SK-N-SH (cell line): Measurements from ENCODE around the gene HS3ST4.

Source experiments
- CHD2 ChIP-seq: fragments of 150-350 bp; IDR thresholded peaks from 2 replicates; pipeline ENCODE4 v1.6.1; 2018; ENCODE audit warnings: low read length; ENCODE audit not compliant: partially characterized antibody
- EP300 ChIP-seq, 2 experiments: IDR thresholded peaks; 2 replicates each; pipeline versions ENCODE4 v1.4.0 to v1.6.1; 2012; ENCODE audit warnings: borderline replicate concordance in 1 of 2, low read depth in 1 of 2, low read length in 1 of 2
- FOSL2 ChIP-seq: IDR thresholded peaks from 2 replicates; pipeline ENCODE4 v1.4.0; 2012; ENCODE audit warnings: low read depth, mild to moderate bottlenecking, moderate library complexity, borderline replicate concordance
- FOXM1 ChIP-seq: IDR thresholded peaks from 2 replicates; pipeline ENCODE4 v1.4.0; 2012; ENCODE audit warnings: low read depth, mild to moderate bottlenecking
- POLR2AphosphoS5 ChIP-seq: IDR thresholded peaks from 2 replicates; pipeline ENCODE4 v1.6.1; 2012; ENCODE audit warnings: low read depth, low read length
- RCOR1 ChIP-seq: fragments of 150-350 bp; IDR thresholded peaks from 2 replicates; pipeline ENCODE4 v1.6.1; 2017; ENCODE audit warnings: antibody characterized with exemption, low read length
- YY1 ChIP-seq: IDR thresholded peaks from 2 replicates; pipeline ENCODE4 v1.4.0; 2012; ENCODE audit warnings: low read depth, mild to moderate bottlenecking
- TF ChIP-seq, protein P1 (sequence below): IDR thresholded peaks from 2 replicates; pipeline ENCODE4 v1.4.0; 2012; ENCODE audit warnings: low read depth
- TF ChIP-seq, protein P2 (sequence below): IDR thresholded peaks from 2 replicates; pipeline ENCODE4 v1.6.1; 2012; ENCODE audit warnings: mild to moderate bottlenecking, low read depth, low read length, moderate library complexity
- TF ChIP-seq, protein P3 (sequence below): fragments of 200-600 bp; sonication (generic); IDR thresholded peaks from 2 replicates; pipeline ENCODE4 v1.6.1; 2017; ENCODE audit warnings: antibody characterized with exemption, mild to moderate bottlenecking, moderate library complexity
- TF ChIP-seq, protein P4 (sequence below): IDR thresholded peaks from 2 replicates; pipeline ENCODE4 v1.4.0; 2012; ENCODE audit warnings: low read depth, borderline replicate concordance

DNA sequence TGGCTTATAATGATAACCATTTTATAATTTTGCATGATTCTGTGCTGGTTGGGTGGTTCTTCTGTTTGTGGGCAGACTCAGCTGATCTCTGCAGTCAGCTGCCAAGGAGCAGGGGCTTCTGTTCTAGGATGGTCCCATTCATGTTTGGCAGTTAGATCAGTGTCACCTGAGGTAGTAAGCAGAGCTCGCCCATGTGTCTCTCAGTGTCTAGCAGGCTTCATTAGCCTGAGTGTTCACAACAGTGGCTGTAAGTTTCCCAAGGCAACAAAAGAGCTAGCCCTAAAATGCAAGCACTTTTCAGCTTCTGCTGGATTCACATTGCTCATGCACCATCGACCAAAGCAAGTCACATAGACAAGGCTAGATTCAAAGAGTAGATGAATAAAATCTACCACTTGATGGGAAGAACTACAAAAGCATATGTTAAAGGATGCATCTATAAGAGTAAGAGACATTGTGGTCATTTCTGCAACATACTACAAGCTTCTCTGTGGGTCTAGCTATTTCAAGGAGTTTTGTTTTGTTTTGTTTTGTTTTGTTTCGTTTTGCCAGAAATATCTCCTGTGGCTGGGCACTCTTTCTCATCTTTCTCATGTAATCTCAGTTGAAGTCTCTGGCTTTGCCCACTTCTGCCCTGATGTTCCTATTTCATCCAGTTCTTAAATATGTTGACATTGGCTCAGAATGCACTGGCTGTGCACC, 180.8 kb downstream of the HS3ST4 start:
- TF ChIP-seq, protein P1, sequence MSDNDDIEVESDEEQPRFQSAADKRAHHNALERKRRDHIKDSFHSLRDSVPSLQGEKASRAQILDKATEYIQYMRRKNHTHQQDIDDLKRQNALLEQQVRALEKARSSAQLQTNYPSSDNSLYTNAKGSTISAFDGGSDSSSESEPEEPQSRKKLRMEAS: no peak
- TF ChIP-seq FOXM1 (no peak), RCOR1 (no peak), EP300 (IDR thresholded peaks at IDR 0.05; ENCODE audit: borderline replicate concordance in 1 of 2, low read depth in 1 of 2, low read length in 1 of 2) (no peak), CHD2 (no peak), POLR2AphosphoS5 (no peak), YY1 (no peak), FOSL2 (no peak)
- TF ChIP-seq, protein P2, sequence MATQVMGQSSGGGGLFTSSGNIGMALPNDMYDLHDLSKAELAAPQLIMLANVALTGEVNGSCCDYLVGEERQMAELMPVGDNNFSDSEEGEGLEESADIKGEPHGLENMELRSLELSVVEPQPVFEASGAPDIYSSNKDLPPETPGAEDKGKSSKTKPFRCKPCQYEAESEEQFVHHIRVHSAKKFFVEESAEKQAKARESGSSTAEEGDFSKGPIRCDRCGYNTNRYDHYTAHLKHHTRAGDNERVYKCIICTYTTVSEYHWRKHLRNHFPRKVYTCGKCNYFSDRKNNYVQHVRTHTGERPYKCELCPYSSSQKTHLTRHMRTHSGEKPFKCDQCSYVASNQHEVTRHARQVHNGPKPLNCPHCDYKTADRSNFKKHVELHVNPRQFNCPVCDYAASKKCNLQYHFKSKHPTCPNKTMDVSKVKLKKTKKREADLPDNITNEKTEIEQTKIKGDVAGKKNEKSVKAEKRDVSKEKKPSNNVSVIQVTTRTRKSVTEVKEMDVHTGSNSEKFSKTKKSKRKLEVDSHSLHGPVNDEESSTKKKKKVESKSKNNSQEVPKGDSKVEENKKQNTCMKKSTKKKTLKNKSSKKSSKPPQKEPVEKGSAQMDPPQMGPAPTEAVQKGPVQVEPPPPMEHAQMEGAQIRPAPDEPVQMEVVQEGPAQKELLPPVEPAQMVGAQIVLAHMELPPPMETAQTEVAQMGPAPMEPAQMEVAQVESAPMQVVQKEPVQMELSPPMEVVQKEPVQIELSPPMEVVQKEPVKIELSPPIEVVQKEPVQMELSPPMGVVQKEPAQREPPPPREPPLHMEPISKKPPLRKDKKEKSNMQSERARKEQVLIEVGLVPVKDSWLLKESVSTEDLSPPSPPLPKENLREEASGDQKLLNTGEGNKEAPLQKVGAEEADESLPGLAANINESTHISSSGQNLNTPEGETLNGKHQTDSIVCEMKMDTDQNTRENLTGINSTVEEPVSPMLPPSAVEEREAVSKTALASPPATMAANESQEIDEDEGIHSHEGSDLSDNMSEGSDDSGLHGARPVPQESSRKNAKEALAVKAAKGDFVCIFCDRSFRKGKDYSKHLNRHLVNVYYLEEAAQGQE: no peak
- TF ChIP-seq, protein P3, sequence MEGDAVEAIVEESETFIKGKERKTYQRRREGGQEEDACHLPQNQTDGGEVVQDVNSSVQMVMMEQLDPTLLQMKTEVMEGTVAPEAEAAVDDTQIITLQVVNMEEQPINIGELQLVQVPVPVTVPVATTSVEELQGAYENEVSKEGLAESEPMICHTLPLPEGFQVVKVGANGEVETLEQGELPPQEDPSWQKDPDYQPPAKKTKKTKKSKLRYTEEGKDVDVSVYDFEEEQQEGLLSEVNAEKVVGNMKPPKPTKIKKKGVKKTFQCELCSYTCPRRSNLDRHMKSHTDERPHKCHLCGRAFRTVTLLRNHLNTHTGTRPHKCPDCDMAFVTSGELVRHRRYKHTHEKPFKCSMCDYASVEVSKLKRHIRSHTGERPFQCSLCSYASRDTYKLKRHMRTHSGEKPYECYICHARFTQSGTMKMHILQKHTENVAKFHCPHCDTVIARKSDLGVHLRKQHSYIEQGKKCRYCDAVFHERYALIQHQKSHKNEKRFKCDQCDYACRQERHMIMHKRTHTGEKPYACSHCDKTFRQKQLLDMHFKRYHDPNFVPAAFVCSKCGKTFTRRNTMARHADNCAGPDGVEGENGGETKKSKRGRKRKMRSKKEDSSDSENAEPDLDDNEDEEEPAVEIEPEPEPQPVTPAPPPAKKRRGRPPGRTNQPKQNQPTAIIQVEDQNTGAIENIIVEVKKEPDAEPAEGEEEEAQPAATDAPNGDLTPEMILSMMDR: no peak
- TF ChIP-seq, protein P4, sequence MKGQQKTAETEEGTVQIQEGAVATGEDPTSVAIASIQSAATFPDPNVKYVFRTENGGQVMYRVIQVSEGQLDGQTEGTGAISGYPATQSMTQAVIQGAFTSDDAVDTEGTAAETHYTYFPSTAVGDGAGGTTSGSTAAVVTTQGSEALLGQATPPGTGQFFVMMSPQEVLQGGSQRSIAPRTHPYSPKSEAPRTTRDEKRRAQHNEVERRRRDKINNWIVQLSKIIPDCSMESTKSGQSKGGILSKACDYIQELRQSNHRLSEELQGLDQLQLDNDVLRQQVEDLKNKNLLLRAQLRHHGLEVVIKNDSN: no peak
